GM19324 (cell line): ENCODE measurements around the gene KIF25.

Experiments used
- ATAC-seq: cut with Tn5 transposase; IDR thresholded peaks from one replicate; pipeline ENCODE4 v1.9.1; 2021; ENCODE audit warnings: mild to moderate bottlenecking, moderate library complexity; ENCODE audit not compliant: unreplicated experiment, low FRiP score

Gene KIF25

DNA sequence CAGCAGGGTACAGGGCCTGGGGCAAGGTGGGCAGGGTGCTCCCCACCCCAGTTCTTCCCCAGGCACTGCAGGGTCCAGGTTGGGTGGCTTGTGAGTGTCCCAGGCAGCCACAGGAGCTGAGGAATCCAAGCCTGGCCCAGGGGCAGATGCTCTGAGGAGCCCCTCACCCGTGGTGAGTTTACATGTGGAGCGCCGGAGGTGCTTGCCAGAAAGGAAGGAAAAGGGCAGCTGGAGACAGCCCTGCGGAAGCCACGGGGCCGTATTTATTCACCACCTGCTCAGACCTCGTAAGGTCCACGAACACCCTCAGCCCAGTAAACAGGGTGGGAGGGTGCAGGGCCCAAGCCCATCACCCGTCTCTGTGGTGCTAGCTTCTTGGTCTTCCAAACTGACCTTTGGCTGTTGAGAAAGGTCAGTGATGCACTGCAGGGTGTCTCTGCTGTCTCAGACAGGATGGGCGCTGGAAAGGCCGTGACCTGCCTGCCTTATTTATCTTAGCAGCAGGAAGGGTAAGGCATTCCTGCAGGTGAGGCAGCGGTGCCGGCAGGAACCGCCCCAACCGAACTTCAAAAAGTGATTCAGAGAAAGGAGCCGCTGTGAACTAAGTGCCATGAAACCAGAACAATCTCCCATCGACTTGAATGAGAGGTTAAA, 85.5 kb downstream of the KIF25 start:
- ATAC-seq = no peak

DNA sequence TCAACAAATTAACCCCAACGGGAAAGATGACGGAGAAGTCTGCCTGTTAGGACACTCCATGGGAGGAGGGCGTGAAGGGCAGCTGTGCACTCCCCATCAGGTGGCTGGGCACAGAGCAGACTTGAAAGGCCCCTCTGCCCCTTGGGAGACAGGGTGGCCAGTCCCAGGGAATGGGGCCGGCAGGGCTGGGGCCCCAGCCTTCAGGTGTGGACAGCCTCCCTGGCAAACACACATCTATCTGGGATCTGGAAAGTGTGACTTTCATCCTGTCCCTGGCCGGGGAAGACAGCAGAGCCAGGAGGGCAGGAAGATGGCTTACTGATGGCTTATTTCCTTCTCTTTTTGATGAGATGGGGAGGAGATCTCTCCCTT, 86.0 kb downstream of the KIF25 start:
- ATAC-seq = no peak

DNA sequence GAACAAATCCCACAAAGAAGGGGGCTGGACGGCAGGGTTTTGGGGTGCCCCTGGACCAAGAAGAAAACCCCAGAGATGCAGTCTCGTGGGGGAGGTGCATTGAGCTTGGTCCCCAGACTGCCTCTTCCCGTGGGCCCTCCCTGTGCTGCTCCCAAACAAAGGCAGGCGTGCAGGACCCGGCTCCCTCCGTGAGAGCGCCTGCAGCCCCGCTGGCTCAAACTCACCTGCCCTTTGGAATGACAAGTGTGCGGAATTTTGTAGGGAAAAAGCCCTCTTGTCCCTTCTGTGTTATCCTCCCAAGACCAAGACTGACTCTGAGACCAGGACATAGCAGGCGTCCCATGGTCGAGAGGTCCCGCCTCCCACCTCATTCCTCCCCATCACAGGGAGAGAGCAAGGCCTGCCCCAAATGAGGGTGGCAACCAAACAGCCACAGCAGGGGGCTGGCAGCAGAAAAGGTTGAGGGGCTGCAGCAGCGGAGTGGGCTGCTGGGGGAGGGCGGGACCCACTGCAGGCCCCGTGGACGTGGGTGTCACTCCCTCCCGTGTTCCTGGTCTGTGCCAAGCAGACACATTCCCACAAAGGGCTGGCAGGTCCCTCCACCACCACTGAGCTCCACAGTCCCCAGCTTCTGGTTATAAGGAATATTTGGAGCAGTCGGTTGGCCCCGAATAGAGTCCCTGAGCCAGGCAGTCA, 87.1 kb downstream of the KIF25 start:
- ATAC-seq = no peak

DNA sequence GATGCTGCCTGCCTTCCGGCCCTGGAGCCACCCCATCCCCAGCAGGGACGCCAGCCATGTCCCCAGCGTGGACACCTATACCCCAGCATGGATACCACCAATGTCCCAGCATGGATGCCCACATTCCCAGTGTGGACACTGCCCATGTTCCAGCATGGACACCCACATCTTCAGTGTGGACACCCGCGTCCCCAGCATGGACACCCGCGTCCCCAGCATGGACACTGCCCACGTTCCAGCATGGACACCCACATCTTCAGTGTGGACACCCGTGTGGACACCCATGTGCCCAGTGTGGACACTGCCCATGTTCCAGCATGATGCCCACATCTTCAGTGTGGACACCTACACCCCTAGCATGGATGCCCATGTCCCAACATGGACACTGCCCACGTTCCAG, 88.6 kb downstream of the KIF25 start:
- no peak for ATAC-seq

DNA sequence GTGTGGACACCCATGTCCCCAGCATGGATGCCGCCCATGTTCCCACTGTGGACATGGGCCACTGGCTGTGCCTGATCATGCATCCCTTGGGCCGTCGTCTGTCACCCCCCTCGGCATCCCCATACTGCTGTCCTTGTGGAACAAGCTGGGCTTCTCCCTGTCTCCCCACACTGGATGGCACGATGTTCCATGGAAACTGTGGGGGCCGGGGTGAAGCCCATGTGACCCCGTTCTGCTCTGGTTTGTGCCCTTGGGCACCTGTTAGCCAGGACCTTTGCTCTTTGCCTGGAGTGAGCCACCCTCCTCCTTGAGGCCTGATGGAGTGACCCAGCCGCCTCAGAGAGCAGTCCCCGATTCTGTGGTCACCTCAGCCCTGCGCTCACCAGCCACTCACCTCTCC, 89.1 kb downstream of the KIF25 start:
- no peak for ATAC-seq

DNA sequence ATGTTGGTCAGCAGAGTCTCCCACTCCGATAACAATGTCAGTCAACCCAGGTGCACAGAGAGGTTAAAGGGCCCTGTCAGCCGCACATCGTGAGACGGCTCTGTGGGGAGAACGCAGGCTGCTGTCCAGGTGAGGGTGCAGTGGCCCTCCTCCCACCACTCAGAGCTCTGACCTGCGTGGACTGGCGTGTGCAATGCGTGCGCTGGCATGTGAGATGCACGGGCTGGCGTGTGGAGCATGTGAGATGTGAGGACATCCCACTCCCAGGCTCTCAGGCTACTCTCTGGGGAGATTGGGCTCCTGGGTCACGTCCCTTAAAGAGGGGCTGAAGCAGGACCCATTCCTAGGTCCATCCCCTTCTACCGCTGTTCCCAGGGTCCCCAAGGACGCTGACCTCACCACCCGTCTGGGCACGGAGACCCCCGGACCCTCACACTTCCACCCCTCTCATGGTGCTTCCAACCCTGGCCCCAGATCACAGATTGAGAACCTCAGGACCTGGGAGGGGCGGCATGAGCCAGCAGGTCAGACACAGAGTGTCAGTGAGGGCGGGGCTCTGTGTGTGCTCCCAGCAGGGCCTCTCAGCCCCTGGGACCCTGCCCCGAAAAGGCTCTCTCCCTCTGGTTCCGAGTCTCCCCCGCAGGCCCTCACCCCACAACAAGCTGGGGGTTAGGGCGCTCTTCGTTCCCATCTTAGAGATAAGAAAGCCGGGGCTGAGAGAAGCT, 90.1 kb downstream of the KIF25 start:
- ATAC-seq = no peak

DNA sequence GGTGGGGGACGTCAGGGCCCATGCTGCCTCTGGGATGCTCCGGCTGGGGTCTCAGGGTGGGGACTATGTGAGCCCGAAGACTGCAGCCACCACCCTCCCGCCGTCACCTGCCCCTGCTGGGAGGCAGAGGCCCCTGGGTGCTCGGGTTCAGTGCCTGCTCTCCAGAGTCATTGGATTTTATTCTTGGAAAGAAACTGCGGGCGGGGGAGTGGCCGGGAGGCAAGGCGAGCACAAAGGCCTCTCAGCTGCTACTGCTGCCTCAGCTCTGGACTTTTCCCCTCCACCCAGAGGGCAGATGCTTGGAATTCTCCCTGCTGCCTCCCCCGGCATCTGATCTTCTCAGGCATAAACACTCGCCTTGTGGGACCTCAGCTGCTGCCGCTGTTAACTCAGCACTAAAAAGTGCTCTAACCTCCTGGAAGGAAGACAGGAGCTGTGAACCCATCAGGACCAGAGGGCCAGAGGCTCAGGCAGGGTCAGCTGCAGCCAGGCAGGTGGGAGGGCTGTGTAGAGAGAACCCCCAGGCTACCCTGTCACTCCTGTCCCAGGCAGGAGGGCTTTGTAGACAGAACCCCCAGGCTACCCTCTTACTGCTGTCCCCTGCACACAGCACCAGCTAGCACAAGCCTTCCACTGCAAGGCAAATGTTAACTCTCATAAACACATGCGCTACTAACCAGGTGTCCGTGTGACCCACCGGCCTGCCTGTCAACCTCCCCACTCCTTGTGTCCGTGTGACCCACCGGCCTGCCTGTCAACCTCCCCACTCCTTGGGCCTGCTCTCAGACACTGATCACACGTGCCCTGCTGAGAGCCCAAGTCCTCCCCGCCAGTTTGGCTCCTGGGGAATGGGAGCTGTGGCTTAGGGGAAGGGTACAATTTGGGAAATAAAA, 90.9 kb downstream of the KIF25 start:
- no peak for ATAC-seq

DNA sequence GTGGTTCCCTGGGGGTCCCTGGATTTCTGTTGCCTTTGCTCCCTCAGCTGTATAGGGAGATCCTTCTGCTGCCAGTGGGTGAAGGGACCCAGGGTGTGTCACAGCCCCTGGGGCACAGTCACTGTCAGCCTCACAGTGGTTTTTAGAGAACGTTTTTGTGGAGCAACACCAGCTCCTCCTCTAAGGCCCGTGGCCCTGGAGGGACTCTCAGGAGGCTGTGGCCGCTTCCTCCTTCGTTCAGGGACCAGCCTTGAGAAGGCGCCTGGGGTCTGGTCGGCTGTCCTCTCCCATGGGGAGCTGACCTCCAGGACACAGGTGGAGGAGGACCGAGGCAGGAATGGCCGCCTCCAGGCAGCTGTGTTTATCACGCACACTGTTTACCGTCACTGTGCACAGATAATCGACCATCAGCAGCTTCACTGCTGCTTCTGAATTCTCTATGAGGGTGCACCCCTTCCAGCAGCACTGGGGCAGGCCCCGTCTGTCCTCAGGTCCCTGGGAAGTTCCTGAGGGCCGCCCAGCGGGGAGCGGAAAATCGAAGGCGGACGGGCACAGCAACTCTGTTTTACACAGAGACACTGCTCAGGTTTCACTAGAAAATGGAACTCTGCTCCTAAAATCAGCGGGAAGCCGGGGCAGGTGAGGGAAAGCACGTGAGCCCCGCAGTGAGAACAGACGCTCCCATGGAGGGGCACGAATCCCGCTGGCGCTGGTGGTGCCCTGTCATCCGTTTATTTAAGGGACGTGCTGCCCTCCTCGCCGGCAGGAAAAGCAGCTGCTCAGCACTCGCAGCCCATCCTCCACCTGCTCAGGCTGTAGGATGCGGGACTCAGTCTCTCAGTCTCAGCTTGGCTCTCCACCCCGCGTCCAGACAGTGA, 92.0 kb downstream of the KIF25 start:
- ATAC-seq = no peak

DNA sequence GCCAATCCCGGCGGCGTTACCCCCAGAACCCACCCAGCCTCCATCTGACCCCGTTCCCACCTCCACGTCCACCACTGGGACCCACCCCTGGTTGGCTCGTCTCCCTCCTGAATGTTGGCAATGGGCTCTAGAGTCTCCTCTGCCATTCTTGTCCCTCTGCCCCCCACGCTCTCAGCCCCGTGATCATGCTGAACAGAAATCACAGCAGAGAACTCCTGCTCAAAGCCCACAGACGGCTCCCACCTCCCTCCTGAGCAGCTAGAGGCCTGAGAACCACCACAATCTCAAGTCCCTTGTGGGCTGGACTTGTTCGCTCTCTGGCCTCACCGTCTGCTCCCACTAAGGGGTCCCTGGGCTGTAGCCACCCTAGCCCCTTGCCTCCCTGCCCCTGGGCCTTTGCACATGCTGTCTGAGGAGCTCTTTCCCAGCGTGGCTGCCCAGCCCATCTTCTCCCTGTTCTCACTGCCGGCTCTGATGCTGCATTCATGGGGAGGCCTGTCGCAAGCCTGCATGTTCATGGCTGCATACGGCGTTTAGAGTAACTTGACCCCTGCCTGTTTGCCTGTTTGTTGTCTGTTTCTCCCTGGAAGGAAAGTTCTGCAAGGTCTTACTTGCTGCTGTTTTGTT, 92.7 kb downstream of the KIF25 start:
- no peak for ATAC-seq

DNA sequence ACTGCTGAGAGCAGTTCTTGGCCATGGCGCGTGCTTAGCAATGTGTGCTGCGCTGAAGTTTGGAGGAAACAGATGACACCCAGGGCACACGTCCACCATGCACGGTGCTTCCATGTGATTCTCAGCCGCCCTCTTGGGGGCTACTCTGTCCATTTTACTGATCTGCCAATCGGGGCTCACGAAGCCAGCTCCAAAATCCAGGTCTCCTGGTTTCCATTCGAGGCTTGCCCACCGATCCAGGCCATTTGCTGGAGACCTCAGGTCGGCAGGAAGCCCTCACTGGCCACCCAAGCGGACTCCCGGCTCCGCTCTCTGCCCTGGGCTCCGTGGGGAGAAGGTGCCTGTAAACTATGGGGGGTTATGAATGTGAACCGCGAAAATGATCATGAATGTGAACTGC, 93.2 kb downstream of the KIF25 start:
- no peak for ATAC-seq

DNA sequence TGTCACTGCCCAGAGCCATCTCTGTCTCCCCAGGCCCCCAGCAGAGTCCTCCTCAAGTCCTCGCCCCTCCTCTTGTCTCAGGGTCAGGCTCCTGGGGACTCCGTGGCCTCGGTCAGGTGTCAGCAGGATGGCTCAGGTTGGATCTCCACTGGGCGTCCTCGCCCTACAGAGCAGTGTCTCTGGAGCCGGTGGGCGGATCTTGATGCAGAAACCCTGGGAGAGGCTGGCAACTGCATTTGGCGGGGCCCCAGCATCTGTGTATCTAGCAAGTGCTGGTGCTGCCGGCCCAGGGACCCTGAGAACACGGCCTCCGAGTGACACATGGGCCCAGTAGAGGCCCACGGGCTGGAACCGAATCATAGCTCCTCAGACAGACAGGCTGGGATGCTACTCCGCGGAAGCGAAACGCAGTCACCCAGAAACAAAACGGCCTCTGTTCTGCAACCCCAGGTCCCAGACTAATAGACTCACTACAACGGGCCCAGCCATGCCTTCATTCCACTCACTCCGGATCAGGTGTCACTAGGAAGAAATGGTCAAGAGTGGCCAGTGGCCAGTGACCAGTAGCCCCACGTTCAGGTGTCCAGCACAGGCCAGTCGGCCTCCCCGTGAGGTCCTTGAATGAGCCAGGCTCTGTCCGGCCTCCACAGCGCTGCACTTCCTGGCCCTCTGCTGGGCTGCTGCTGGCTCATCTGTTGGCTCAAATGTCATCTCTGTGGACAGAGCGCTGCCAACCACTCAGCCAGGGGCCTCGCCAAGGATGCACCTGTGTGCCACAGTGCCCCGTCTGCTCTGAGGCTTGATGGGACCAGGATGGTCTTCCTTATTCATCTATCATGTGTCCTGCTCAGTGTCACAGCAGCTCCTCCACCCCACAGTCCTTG, 94.2 kb downstream of the KIF25 start:
- ATAC-seq = no peak

DNA sequence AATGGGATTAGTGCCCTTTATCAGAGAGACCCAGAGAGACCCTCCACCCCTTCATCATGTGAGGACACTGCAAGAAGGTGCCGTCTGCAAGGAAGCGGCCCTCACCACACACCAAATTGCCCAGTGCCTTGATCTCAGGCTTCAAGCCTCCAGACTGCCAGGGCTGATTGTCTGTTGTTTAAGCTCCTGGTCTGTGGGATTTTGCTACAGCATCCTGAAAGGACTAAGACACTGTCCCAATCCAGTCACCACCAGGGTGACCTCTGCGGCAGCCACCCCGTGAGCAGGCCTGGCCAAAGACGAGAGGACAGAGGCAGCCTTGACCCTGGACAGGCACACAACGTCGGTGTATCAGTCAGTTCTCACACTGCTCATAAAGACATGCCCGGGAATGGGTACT, 95.1 kb downstream of the KIF25 start:
- ATAC-seq = no peak

DNA sequence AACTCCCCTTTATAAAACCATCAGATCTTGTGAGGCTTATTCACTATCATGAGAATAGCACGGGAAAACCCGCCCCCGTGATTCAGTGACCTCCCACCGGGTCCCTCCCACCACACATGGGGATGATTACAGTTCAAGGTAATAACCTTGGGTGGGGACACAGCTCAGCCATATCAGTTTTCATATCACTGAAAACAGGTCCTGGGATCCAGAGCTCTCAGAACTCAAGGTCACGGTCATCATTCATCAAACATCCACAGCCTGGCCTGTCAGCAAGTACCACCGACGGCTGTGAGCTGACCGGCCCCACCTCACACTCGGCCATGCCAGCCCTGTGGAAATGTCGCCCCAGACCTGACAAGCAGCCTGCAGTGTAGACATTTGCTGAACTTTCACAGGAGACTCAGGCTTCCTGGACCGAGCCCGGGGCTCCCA, 95.6 kb downstream of the KIF25 start:
- no peak for ATAC-seq

DNA sequence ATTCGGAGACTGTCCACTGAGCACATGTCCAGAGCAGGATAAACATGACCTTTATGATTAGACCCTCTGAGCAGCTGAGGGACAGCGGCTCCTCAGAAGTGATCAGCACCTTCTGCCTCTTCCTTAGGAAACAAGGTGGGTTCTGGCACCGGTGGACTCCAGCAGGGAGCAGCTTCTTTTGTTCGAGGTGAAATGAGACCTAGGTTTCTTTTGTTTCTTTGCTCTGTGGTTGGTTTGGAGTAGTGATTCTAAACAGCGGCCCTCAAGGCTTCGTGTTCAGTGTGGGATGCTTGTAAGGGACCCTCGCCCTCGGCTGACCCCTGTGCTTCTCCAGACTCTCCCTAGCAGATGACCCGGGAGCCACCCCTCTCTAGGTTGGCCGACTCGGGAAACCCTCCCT, 96.2 kb downstream of the KIF25 start:
- no peak for ATAC-seq
